ENCODE measurements around the gene CACNA1C.
"Not testable (repeated sequence)": the region's sequence is repeated elsewhere in the genome, so short reads cannot be mapped to it uniquely, and the experiment has no call there.

CACNA1C gene

GRCh38 chr12:2234091-2234490 is 181.3 kb downstream of the CACNA1C start:
- DNase-seq (ENCODE audit: low read depth in 2 of 2) = no peak

- DNase-seq (ENCODE audit: low read depth in 2 of 2) = no peak
These were observed 182.0 kb downstream of the CACNA1C start for GRCh38 chr12:2234646-2235350.

GRCh38 chr12:2236506-2237294 is 183.9 kb downstream of the CACNA1C start:
- DNase-seq (ENCODE audit: low read depth in 2 of 2) = no peak

GRCh38 chr12:2238111-2238510 is 185.3 kb downstream of the CACNA1C start:
- DNase-seq (ENCODE audit: low read depth in 2 of 2) = no peak

- DNase-seq (ENCODE audit: low read depth in 2 of 2) = no peak
These were observed 186.6 kb downstream of the CACNA1C start for GRCh38 chr12:2239381-2239871.

GRCh38 chr12:2240390-2240789 is 187.6 kb downstream of the CACNA1C start:
- no peak for DNase-seq (ENCODE audit: low read depth in 2 of 2)

GRCh38 chr12:2240984-2241383 is 188.2 kb downstream of the CACNA1C start:
- no peak for DNase-seq (ENCODE audit: low read depth in 2 of 2)

GRCh38 chr12:2242216-2242615 is 189.4 kb downstream of the CACNA1C start:
- no peak for DNase-seq (ENCODE audit: low read depth in 2 of 2)

GRCh38 chr12:2242816-2243215 is 190.0 kb downstream of the CACNA1C start:
- DNase-seq (ENCODE audit: low read depth in 2 of 2) = no peak

- no peak for DNase-seq (ENCODE audit: low read depth in 2 of 2)
These were observed 190.5 kb downstream of the CACNA1C start for GRCh38 chr12:2243275-2243674.

GRCh38 chr12:2244013-2244861 is 191.4 kb downstream of the CACNA1C start:
- no peak for DNase-seq (ENCODE audit: low read depth in 2 of 2)

GRCh38 chr12:2246358-2246757 is 193.6 kb downstream of the CACNA1C start:
- no peak for DNase-seq (ENCODE audit: low read depth in 2 of 2)

- no peak for DNase-seq (ENCODE audit: low read depth in 2 of 2)
These were observed 194.3 kb downstream of the CACNA1C start for GRCh38 chr12:2247120-2247519.

- no peak for DNase-seq (ENCODE audit: low read depth in 2 of 2)
These were observed 194.8 kb downstream of the CACNA1C start for GRCh38 chr12:2247596-2247995.

GRCh38 chr12:2248087-2248900 is 195.5 kb downstream of the CACNA1C start:
- no peak for DNase-seq (ENCODE audit: low read depth in 2 of 2)

GRCh38 chr12:2248901-2249381 is 196.2 kb downstream of the CACNA1C start:
- DNase-seq (ENCODE audit: low read depth in 2 of 2) = no peak

- DNase-seq (ENCODE audit: low read depth in 2 of 2) = no peak
These were observed 198.0 kb downstream of the CACNA1C start for GRCh38 chr12:2250797-2251196.

- DNase-seq (ENCODE audit: low read depth in 2 of 2) = no peak
These were observed 198.9 kb downstream of the CACNA1C start for GRCh38 chr12:2251526-2252209.

GRCh38 chr12:2255311-2255710 is 202.5 kb downstream of the CACNA1C start:
- no peak for DNase-seq (ENCODE audit: low read depth in 2 of 2)

- not testable (repeated sequence) for DNase-seq (ENCODE audit: low read depth in 2 of 2)
These were observed 202.9 kb downstream of the CACNA1C start for GRCh38 chr12:2255731-2256130.
